Measurements from ENCODE around the gene LIMS2.

DNA sequence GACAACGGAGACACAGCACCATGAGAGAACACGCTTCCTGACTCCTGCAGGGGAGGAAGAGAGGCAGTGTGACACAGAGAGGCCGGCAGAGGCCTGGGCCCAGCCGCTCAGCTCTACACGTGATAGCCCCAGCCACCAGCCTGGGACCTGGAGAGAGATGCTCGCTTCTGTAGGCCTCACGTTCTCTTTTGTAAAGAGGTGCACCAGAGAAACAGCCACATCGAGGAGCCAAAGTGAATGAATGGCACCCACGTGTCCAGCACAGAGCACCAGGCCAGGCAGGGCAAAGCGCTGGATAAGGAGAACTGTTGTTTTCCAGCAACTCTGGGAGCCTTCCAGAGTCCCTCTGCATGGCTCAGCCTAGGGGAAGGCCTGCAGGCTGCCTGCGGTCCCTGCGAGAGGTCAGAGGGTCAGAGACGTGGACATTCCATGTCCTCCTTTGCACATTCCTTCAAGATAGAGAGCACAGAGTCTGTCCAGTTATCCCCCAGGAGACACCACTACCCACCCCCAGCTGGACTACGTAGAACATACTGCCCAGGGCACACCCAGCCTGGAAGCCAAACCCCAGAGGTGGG, 14.2 kb downstream of the LIMS2 start:
- TF ChIP-seq EP300 (IDR thresholded peaks at IDR 0.05) (no peak), SMC3 (IDR thresholded peaks at IDR 0.05) (no peak)
- TF ChIP-seq, protein P1, sequence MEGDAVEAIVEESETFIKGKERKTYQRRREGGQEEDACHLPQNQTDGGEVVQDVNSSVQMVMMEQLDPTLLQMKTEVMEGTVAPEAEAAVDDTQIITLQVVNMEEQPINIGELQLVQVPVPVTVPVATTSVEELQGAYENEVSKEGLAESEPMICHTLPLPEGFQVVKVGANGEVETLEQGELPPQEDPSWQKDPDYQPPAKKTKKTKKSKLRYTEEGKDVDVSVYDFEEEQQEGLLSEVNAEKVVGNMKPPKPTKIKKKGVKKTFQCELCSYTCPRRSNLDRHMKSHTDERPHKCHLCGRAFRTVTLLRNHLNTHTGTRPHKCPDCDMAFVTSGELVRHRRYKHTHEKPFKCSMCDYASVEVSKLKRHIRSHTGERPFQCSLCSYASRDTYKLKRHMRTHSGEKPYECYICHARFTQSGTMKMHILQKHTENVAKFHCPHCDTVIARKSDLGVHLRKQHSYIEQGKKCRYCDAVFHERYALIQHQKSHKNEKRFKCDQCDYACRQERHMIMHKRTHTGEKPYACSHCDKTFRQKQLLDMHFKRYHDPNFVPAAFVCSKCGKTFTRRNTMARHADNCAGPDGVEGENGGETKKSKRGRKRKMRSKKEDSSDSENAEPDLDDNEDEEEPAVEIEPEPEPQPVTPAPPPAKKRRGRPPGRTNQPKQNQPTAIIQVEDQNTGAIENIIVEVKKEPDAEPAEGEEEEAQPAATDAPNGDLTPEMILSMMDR (IDR thresholded peaks at IDR 0.05), result no peak
- TF ChIP-seq, protein P2, sequence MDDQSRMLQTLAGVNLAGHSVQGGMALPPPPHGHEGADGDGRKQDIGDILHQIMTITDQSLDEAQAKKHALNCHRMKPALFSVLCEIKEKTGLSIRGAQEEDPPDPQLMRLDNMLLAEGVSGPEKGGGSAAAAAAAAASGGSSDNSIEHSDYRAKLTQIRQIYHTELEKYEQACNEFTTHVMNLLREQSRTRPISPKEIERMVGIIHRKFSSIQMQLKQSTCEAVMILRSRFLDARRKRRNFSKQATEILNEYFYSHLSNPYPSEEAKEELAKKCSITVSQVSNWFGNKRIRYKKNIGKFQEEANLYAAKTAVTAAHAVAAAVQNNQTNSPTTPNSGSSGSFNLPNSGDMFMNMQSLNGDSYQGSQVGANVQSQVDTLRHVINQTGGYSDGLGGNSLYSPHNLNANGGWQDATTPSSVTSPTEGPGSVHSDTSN (IDR thresholded peaks at IDR 0.05), result no peak
